SU-DHL-6 (cell line): ENCODE data around the gene CATSPER3.

Experiments used
- H2AFZ ChIP-seq: fragments of 200-600 bp; sonication (generic); 2 replicates; pipeline ENCODE4 v1.6.1; 2014; ENCODE audit warnings: low read depth, mild to moderate bottlenecking, moderate library complexity, mixed read lengths, antibody characterized with exemption, low read length; ENCODE audit not compliant: severe bottlenecking
- H3F3A ChIP-seq: fragments of 200-600 bp; shearing (Covaris generic); 2 replicates; pipeline ENCODE4 v1.6.0; 2016; ENCODE audit warnings: antibody characterized with exemption, mild to moderate bottlenecking; ENCODE audit not compliant: insufficient read depth
- H3K27ac ChIP-seq: fragments of 200-600 bp; sonication (generic); 2 replicates; pipeline ENCODE4 v1.5.1; 2016; ENCODE audit warnings: low read depth, mild to moderate bottlenecking, low read length, moderate library complexity, mixed read lengths
- H3K27me3 ChIP-seq: fragments of 200-600 bp; sonication (generic), shearing (Covaris generic); 2 replicates; pipeline ENCODE4 v1.6.0; 2014; ENCODE audit warnings: mild to moderate bottlenecking, low read length
- H3K36me3 ChIP-seq: fragments of 200-600 bp; sonication (generic); 2 replicates; pipeline ENCODE4 v1.6.1; 2014; ENCODE audit warnings: mild to moderate bottlenecking, low read length, mixed read lengths
- H3K4me2 ChIP-seq: fragments of 300-600, 200-600 bp; shearing (Covaris generic), sonication (generic); 2 replicates; pipeline ENCODE4 v1.6.0; 2014; ENCODE audit warnings: low read length, low read depth, mild to moderate bottlenecking; ENCODE audit not compliant: poor library complexity, severe bottlenecking
- H3K4me3 ChIP-seq: fragments of 200-600 bp; sonication (generic); 2 replicates; pipeline ENCODE4 v1.5.1; 2014; ENCODE audit warnings: antibody characterized with exemption, low read length, mild to moderate bottlenecking, mixed read lengths; ENCODE audit not compliant: insufficient read depth, poor library complexity, severe bottlenecking
- H3K79me2 ChIP-seq: fragments of 200-600 bp; sonication (generic); 2 replicates; pipeline ENCODE4 v1.6.1; 2014; ENCODE audit warnings: mild to moderate bottlenecking, low read length, moderate library complexity; ENCODE audit not compliant: insufficient read depth
- H3K9ac ChIP-seq: fragments of 200-600 bp; sonication (generic); 2 replicates; pipeline ENCODE4 v1.7.0; 2014; ENCODE audit warnings: mild to moderate bottlenecking, low read length
- H3K9me2 ChIP-seq: fragments of 200-600 bp; sonication (generic); replicated peaks from 2 replicates; pipeline ENCODE4 v1.6.1; 2014; ENCODE audit warnings: low read length; ENCODE audit not compliant: insufficient read depth
- H3K9me3 ChIP-seq: fragments of 200-600 bp; sonication (generic); 2 replicates; pipeline ENCODE4 v1.6.1; 2014; ENCODE audit warnings: low read length, mixed read lengths; ENCODE audit not compliant: insufficient read depth
- H4K20me1 ChIP-seq: fragments of 200-600 bp; sonication (generic); 2 replicates; pipeline ENCODE4 v1.6.1; 2014; ENCODE audit warnings: low read depth, mild to moderate bottlenecking, antibody characterized with exemption, low read length, moderate library complexity, mixed read lengths
- CTCF ChIP-seq: fragments of 200-600 bp; sonication (generic); IDR thresholded peaks from one replicate; pipeline ENCODE4 v1.5.1; 2017; ENCODE audit warnings: antibody characterized with exemption, mild to moderate bottlenecking, low read length, moderate library complexity; ENCODE audit not compliant: insufficient read depth, poor library complexity, severe bottlenecking
- EZH2phosphoT487 ChIP-seq: fragments of 200-600 bp; sonication (generic), shearing (Covaris generic); conservative IDR thresholded peaks from 2 replicates; pipeline ENCODE4 v1.6.1; 2018; ENCODE audit warnings: mild to moderate bottlenecking, antibody characterized with exemption, low read length, moderate library complexity, mixed read lengths

Gene CATSPER3

GRCh38 chr5:135027697-135028615 lies 60.2 kb downstream of the CATSPER3 start:
- no peak overlapping the region for H3K4me3 ChIP-seq
- H3K4me2 ChIP-seq, result no peak overlapping the region
- no peak overlapping the region for H3K27ac ChIP-seq
- H3K36me3 ChIP-seq, result no peaks in the 10 kb centered on the region
- H3K79me2 ChIP-seq, result peaks cover 14% of the 10 kb centered on the region
- no peak overlapping the region for H3K9ac ChIP-seq
- no peak overlapping the region for H2AFZ ChIP-seq
- no peaks in the 10 kb centered on the region for H3K9me3 ChIP-seq
- no peaks in the 10 kb centered on the region; the same call in 1 of the 2 replicates for H3F3A ChIP-seq
- H4K20me1 ChIP-seq, result no peaks in the 10 kb centered on the region
- no peaks in the 10 kb centered on the region for H3K9me2 ChIP-seq
- H3K27me3 ChIP-seq, result no peaks in the 10 kb centered on the region
- no peak for TF ChIP-seq EZH2phosphoT487

GRCh38 chr5:135028791-135029476 lies 61.2 kb downstream of the CATSPER3 start:
- Histone ChIP-seq H3K9ac (no peak overlapping the region), H3K4me2 (no peak overlapping the region), H3K4me3 (no peak overlapping the region), H2AFZ (no peak overlapping the region), H3K36me3 (no peaks in the 10 kb centered on the region), H3F3A (no peaks in the 10 kb centered on the region; the same call in 1 of the 2 replicates), H3K27me3 (no peaks in the 10 kb centered on the region), H3K79me2 (peaks cover 18% of the 10 kb centered on the region), H3K27ac (no peak overlapping the region), H4K20me1 (no peaks in the 10 kb centered on the region), H3K9me3 (no peaks in the 10 kb centered on the region), H3K9me2 (no peaks in the 10 kb centered on the region)
- no peak for TF ChIP-seq CTCF
- TF ChIP-seq EZH2phosphoT487, result no peak

GRCh38 chr5:135029477-135030122 lies 61.9 kb downstream of the CATSPER3 start:
- Histone ChIP-seq H3K9me2 (no peaks in the 10 kb centered on the region), H3K9ac (no peak overlapping the region), H4K20me1 (no peaks in the 10 kb centered on the region), H3K36me3 (no peaks in the 10 kb centered on the region), H3K27me3 (no peaks in the 10 kb centered on the region), H3K27ac (no peak overlapping the region), H2AFZ (no peak overlapping the region), H3K4me3 (no peak overlapping the region), H3K4me2 (no peak overlapping the region), H3K9me3 (no peaks in the 10 kb centered on the region), H3K79me2 (peaks cover 18% of the 10 kb centered on the region), H3F3A (no peaks in the 10 kb centered on the region; the same call in 1 of the 2 replicates)
- TF ChIP-seq CTCF (no peak), EZH2phosphoT487 (no peak)
